ENCODE measurements around the gene PRSS23.

DNA sequence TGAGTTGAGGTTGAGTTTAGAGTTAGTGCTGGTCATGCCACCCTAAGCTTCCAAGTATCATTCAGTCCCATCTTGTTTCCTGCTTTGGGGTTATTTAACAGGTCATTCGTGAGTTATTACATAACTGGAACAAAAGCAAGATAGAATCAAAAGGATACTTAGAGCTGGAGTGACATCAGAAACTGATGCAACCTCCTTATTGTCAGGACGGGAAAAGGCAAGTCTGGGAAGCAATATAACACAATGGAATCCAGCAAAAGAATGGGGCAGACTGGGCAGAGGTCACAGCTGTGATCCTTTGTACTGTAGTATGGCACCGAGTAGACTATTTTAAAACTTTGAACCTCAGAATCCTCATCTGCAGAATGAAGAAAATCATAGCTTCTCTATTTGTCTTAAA, 4.4 kb upstream of the PRSS23 start:
- TF ChIP-seq CTCF (IDR thresholded peaks at IDR 0.05) (no peak), POLR2A (IDR thresholded peaks at IDR 0.05) (no peak), POLR2AphosphoS5 (IDR thresholded peaks at IDR 0.05) (no peak)

Data from suprapubic skin (tissue), 4 donors.